Posterior cingulate gyrus (tissue), 11 donors: ENCODE results near the gene PLCB4.

ENCODE experiments used
- DNase-seq, 10 donors: peaks; one replicate each; pipeline versions ENCODE4 v3.0.0 to v3.0.0-alpha.2; 2020 to 2021; ENCODE audit warnings: mixed read lengths in 3 of 10
- intact Hi-C: fragments of 100-400 bp; cut with DNase I; formaldehyde crosslinking; loops from one replicate; pipeline ENCODE4 v1.15.1; 2023

Gene PLCB4

GRCh38 chr20:9458138-9458796 is 389.4 kb downstream of the PLCB4 start:
- intact Hi-C loops, result no loop called here

GRCh38 chr20:9460518-9460917 is 391.6 kb downstream of the PLCB4 start:
- intact Hi-C loops, result no loop called here
- DNase-seq, result no peak

More at GRCh38 chr20:9458138-9458796, 389.4 kb downstream of the PLCB4 start:
- DNase-seq, result no peak

- peak in 4 of 10 donors; percentile 10 to 21 (median 16) for DNase-seq
- intact Hi-C loops, result loop anchor here (2.0 kb wide), 1 partner anchor 143 kb away; no protein-coding TSS in a partner anchor
Measured at GRCh38 chr20:9467995-9468394, 399.1 kb downstream of the PLCB4 start.

- intact Hi-C loops, result no loop called here
- no peak for DNase-seq
Measured at GRCh38 chr20:9474835-9475415, 406.0 kb downstream of the PLCB4 start.

GRCh38 chr20:9475456-9475855 is 406.6 kb downstream of the PLCB4 start:
- intact Hi-C loops, result no loop called here
- no peak for DNase-seq

- intact Hi-C loops, result no loop called here
- DNase-seq, result no peak
Measured at GRCh38 chr20:9476174-9476573, 407.3 kb downstream of the PLCB4 start.

GRCh38 chr20:9476637-9477036 is 407.8 kb downstream of the PLCB4 start:
- intact Hi-C loops, result no loop called here

GRCh38 chr20:9478771-9479170 is 409.9 kb downstream of the PLCB4 start:
- no peak for DNase-seq
- intact Hi-C loops, result no loop called here

More at GRCh38 chr20:9476637-9477036, 407.8 kb downstream of the PLCB4 start:
- no peak for DNase-seq

GRCh38 chr20:9480066-9480465 is 411.2 kb downstream of the PLCB4 start:
- intact Hi-C loops, result no loop called here
- DNase-seq, result no peak

GRCh38 chr20:9482180-9482579 is 413.3 kb downstream of the PLCB4 start:
- intact Hi-C loops, result no loop called here
- DNase-seq, result no peak

- DNase-seq, result no peak
- intact Hi-C loops, result no loop called here
Measured at GRCh38 chr20:9483131-9483530, 414.2 kb downstream of the PLCB4 start.

- DNase-seq, result no peak
- intact Hi-C loops, result no loop called here
Measured at GRCh38 chr20:9485614-9486340, 416.9 kb downstream of the PLCB4 start.

GRCh38 chr20:9487231-9487630 is 418.3 kb downstream of the PLCB4 start:
- intact Hi-C loops, result no loop called here
- DNase-seq, result no peak

- intact Hi-C loops, result no loop called here
- no peak for DNase-seq
Measured at GRCh38 chr20:9488063-9488462, 419.2 kb downstream of the PLCB4 start.

GRCh38 chr20:9490161-9490560 is 421.3 kb downstream of the PLCB4 start:
- DNase-seq, result no peak
- intact Hi-C loops, result no loop called here

GRCh38 chr20:9490631-9491030 is 421.7 kb downstream of the PLCB4 start:
- intact Hi-C loops, result no loop called here
- DNase-seq, result no peak

- intact Hi-C loops, result no loop called here
- DNase-seq, result no peak
Measured at GRCh38 chr20:9491324-9491723, 422.4 kb downstream of the PLCB4 start.

- DNase-seq, result no peak
- intact Hi-C loops, result no loop called here
Measured at GRCh38 chr20:9492067-9492466, 423.2 kb downstream of the PLCB4 start.

- no peak for DNase-seq
- intact Hi-C loops, result no loop called here
Measured at GRCh38 chr20:9493803-9494202, 424.9 kb downstream of the PLCB4 start.

- intact Hi-C loops, result no loop called here
- no peak for DNase-seq
Measured at GRCh38 chr20:9495701-9496100, 426.8 kb downstream of the PLCB4 start.

- DNase-seq, result no peak
- intact Hi-C loops, result no loop called here
Measured at GRCh38 chr20:9496155-9496554, 427.3 kb downstream of the PLCB4 start.

- no peak for DNase-seq
- intact Hi-C loops, result no loop called here
Measured at GRCh38 chr20:9498322-9498721, 429.4 kb downstream of the PLCB4 start.
